Right renal pelvis (tissue), 4 donors: ENCODE data around the gene DUSP8. TPM values are rescaled to one million over a fixed set of nuclear protein-coding genes. Genes with fewer than 3 reads are reported as not detected.
A peak's percentile ranks its signal among the peaks of the same experiment; 100 is the strongest.

ENCODE experiments used
- DNase-seq, 4 donors: peaks; one replicate each; pipeline ENCODE4 v3.0.0-alpha.2; 2013; ENCODE audit warnings: low read depth in 4 of 4, low spot score in 3 of 4, missing footprints in 1 of 4
- polyA plus RNA-seq, 4 donors: library from polyadenylated mRNA; unstranded; fragments of 120-200 nt; gene quantifications; one replicate each; pipeline ENCODE4 v1.2.1, GENCODE V29; 2013; ENCODE audit not compliant: insufficient read length in 4 of 4

Gene DUSP8
- polyA plus RNA-seq, 4 donors = 2.9 to 5.7 (median 4.3) TPM

- DNase-seq = no peak
Measured at GRCh38 chr11:1556278-1556902, 15.7 kb downstream of the DUSP8 start.

- no peak for DNase-seq
Measured at GRCh38 chr11:1555713-1556153, 16.3 kb downstream of the DUSP8 start.

DNA sequence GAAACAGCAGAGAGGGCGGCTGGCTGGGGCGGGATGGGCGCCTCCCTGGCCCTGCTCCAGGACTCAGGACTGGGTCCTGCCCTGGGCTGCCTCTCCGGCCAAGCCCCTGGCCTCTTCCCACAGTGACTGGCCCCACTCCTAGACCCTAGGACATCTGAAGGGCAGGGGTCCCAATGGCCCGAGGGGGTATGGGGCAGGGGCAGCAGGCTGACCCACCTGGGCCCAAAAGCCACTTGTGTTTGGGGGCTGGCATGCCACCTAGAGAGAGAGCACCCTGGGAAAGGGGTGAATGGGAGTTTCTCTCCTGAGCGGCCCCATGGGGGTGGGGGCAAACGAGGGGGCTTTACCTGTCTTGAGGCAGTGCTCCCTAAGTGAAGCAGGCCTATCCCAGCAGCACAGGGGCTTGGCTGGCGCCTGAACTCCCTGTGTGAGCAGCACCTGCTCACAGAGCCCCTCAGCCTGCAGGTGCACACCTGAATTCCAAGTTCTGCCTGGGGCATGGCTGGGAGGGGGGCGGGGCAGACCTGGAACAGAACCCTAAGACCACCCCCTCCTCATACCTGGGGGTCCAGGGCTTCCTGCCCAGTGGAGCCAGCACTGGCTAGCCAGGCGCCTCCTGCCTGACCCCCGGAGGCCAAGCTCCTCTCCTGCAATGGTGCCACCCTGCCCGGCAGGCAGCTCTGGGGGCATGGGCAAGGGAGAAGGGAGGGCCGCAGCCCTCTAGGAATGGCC lies 16.9 kb downstream of the DUSP8 start:
- no peak for DNase-seq

DNA sequence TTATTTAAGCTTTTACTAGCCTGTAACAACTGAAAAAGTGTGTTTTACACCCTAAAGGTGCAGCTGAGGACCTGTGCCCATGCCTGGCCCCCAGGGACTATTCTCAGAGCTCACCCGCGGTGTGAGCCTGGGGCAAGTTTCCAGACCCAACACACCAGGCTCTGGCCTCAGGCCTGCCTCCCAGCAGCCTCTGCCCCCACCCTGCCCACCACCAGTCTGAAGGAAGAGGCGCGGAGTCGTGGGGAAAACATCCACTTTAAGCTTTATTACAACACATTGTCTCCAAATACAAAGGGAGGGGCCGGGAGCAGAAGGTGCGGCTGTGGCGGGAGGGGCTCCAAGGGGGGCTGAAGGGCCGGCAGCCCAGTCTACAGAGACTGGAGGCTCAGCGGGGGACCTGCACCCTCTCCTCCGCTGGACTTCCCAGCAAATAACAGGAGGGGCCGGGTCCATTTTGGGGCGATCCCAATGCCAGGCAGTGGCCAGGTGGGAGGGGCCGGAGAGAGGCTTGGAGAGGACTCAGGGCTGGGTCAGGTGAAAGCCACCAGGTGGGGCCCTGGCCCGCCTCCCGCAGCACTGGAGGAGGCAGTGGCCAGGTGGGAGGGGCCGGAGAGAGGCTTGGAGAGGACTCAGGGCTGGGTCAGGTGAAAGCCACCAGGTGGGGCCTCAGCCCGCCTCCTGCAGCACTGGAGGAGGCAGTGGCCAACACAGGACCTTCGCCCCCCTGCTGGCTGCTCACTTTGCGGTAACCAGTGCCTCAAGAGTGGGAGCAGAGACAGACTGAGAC lies 18.1 kb downstream of the DUSP8 start:
- DNase-seq = no peak

DNA sequence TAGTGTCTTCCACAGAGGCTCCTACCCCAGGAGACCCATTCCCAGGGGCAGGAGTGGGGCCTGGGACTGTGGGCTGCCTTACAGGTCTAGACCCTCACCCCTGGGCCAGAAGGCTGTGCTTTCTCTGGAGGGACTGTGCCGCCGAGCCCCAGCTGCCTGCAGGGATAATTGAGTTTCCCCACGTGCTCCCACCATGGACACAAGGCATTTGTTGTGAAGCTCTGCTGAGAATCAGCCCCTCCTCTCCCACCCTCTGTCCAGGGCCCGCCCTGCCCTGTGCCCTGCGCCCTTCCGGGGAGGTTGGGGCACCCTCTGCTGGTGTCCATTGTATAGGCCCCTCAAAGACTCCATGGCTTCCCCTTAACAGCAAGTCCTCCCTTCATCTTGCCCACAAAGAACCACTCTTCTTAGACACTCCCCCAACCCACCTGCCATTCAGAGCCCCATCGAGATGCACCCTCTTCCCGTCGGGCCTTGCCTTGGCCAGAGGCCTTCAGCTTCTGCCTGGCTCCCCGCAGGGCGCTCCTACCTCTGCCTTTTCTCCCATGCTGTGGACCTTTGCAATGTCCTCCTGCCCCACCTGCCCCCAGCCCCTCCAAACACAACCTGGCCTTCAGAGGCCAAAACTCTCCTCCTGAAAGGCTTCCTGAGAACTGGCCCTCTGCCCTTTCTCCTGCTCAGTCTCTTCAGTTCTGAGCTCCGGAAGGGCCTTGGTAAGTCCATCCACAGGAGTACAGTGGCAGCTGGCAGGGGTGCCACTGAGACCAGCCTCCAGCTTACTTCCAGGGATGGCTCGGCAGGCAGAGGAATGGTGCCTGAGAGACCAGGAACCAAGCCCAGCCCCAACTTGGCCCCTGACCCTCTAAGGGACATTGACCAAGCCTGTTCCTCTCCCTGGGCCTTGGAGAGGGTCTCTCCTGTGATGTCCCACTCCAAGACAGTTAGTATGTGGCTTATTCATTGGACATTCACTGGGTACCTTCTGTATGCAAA lies 22.4 kb downstream of the DUSP8 start:
- DNase-seq = no peak

- peak in 1 of 4 donors; percentile 66 for DNase-seq
Measured at GRCh38 chr11:1548221-1549070, 23.6 kb downstream of the DUSP8 start.

- DNase-seq = no peak
Measured at GRCh38 chr11:1547467-1548098, 24.5 kb downstream of the DUSP8 start.

- DNase-seq = no peak
Measured at GRCh38 chr11:1546536-1547466, 25.3 kb downstream of the DUSP8 start.

DNA sequence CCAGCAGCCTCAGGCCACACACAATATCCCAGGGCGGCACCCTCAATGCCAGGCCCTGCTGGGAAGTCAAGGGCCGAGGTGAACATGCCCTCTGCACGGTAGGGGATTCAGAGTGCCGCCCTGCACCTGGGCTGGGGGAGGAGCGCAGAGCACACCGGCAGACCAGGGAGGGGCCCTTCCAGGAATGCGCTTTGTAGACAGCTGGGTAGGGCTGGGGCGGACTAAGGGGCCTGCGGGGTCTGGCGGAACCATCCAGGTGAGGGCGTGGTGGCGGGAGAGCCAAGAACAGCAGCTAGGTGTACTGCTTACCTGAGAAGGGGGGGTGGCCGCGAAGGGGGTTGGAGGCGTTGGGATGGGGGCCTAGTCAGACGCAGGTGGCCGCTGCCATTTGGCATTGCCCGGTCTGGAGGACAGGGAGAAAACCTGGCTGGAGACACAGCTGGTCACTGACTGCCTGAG lies 26.0 kb downstream of the DUSP8 start:
- DNase-seq = no peak

DNA sequence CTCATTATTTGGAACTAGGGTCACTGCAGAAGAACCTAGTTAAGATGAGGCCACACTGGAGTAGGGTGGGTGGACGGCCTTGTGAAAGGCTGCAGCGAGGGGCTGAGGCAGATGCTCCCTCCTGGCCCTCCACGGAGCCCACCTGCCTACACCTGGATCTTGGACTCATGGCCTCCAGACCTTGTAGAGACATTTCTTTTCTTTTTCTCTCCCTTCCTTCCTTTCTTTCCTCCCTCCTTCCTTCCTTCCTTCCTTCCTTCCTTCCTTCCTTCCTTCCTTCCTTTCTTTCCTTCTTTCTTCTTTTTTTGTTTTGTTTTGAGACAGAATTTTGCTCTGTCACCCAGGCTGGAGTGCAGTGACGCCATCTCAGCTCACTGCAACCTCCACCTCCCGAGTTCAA lies 26.6 kb downstream of the DUSP8 start:
- no peak for DNase-seq

DNA sequence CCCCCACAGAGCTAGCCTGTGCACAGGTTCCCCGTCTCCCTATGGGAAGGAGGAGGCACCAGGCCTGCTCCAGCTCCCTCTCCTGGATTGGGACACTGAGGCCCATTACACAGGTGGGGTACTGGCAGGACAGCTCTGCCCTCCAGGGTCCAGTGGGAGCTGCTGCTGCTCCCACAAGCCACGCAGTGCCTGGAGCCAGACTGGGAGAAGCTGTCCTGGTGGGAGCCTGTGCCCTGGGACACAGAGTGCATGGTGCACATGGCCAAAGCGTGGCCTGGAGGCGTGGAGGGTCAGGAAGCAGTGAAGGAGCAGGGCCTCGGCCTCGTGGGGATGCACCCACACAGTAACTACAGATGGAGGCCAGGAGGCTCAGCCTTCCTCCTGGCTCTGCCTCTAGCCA lies 27.5 kb downstream of the DUSP8 start:
- DNase-seq = no peak

- no peak for DNase-seq
Measured at GRCh38 chr11:1543606-1544263, 28.3 kb downstream of the DUSP8 start.

DNA sequence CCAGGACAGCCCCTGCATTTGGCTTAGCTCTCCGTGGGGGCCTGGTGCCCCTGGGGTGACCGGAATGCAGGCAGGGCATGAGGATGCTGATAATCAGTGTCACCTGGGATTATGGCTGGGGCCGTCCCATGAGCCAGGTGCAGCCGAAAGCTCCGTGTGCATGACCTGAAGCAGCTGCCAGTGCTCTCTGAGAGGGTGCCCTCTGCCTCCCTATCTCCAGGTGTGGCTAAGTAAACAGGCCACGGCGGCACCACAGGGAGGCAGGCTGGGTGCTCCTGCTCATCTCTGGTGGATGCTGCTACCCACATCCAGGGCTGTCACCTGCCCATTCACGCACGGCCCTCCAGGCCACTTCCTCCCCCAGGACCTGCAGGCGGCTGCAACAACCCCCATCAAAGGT lies 29.8 kb downstream of the DUSP8 start:
- DNase-seq = no peak

GRCh38 chr11:1541474-1542204 lies 30.4 kb downstream of the DUSP8 start:
- no peak for DNase-seq

DNA sequence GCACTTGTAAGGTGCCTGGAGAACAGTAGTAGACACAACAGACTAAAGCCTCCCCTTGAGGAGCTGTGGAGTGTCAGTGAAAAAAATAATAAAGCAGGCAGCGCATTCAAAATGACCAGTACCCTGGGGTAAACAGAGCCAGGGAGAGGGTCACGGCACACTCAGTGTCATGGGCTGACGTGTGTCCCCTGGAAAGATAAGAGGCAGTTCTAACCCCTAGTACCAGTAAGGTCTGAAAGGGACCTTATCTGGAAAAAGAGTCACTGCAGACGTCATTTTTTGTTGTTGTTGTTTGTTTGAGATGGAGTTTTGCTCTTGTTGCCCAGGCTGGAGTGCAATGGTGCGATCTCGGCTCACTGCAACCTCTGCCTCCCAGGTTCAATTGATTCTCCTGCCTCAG lies 32.0 kb downstream of the DUSP8 start:
- no peak for DNase-seq

DNA sequence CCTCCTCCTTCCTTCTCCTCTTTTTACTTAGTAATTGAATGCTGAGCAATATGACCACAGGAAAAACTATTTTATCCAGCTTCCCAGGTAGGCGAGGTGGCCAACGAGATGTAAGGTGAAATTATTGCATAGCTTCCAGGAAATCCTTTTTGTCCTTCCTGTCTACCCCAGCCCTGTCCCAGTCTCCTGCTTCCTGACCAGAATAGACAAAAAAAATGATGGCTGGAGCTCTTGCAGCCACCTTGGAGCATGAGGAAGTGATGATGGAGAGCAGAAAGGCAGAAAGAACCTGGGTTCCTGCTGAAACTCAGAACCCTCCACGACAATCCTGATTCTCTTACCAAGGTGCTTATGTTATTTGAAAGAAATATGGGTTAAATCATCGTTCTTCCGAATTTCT lies 33.9 kb downstream of the DUSP8 start:
- no peak for DNase-seq
